Upper lobe of right lung (tissue), 1 donor: ENCODE measurements around the gene DEFB119. TPM values are rescaled to one million over a fixed set of nuclear protein-coding genes. Genes with fewer than 3 reads are reported as not detected.

Source experiments
- ATAC-seq: fragments of 200-7000 bp; cut with Tn5 transposase; one replicate; pipeline ENCODE4 v1.9.1; 2020; ENCODE audit warnings: mild to moderate bottlenecking, moderate library complexity
- DNase-seq: peaks from one replicate; pipeline ENCODE4 v3.0.0-alpha.2; 2020
- H3K27ac ChIP-seq: fragments of 200-600 bp; one replicate; pipeline ENCODE4 v1.8.0; 2022
- H3K27me3 ChIP-seq: fragments of 200-600 bp; one replicate; pipeline ENCODE4 v1.8.0; 2022; ENCODE audit warnings: mild to moderate bottlenecking
- H3K36me3 ChIP-seq: fragments of 200-600 bp; one replicate; pipeline ENCODE4 v1.8.0; 2022
- H3K4me1 ChIP-seq: fragments of 200-600 bp; one replicate; pipeline ENCODE4 v1.8.0; 2022
- H3K4me3 ChIP-seq: fragments of 200-600 bp; one replicate; pipeline ENCODE4 v1.8.0; 2022; ENCODE audit warnings: mild to moderate bottlenecking
- H3K9me3 ChIP-seq: fragments of 200-600 bp; one replicate; pipeline ENCODE4 v1.8.0; 2022
- intact Hi-C: fragments of 100-400 bp; cut with DNase I; formaldehyde crosslinking; loops from one replicate; pipeline ENCODE4 v1.11.0; 2022
- total RNA-seq: library from RNA; stranded (reverse); fragmentation: NEBNext Ultra II Directional; extraction: Animal tissue kit (Norgen Biotek cat#: 25700); gene quantifications from one replicate; pipeline ENCODE4 v1.2.1, GENCODE V29; 2021
- TF ChIP-seq, protein P1 (sequence below): fragments of 200-600 bp; IDR thresholded peaks from one replicate; pipeline ENCODE4 v1.8.0; 2022; ENCODE audit warnings: antibody characterized with exemption
- donor health status: DM: no; HTN: yes; CAD: no; lungs with severe emphysema.

Gene DEFB119
- total RNA-seq, 1 donor from 2014 or later: not detected

- Histone ChIP-seq H3K9me3 (no peaks in the 10 kb centered on the region), H3K4me1 (no peaks in the 10 kb centered on the region), H3K27me3 (no peaks in the 10 kb centered on the region), H3K27ac (no peak overlapping the region), H3K4me3 (no peak overlapping the region), H3K36me3 (no peaks in the 10 kb centered on the region)
- TF ChIP-seq, protein P1, sequence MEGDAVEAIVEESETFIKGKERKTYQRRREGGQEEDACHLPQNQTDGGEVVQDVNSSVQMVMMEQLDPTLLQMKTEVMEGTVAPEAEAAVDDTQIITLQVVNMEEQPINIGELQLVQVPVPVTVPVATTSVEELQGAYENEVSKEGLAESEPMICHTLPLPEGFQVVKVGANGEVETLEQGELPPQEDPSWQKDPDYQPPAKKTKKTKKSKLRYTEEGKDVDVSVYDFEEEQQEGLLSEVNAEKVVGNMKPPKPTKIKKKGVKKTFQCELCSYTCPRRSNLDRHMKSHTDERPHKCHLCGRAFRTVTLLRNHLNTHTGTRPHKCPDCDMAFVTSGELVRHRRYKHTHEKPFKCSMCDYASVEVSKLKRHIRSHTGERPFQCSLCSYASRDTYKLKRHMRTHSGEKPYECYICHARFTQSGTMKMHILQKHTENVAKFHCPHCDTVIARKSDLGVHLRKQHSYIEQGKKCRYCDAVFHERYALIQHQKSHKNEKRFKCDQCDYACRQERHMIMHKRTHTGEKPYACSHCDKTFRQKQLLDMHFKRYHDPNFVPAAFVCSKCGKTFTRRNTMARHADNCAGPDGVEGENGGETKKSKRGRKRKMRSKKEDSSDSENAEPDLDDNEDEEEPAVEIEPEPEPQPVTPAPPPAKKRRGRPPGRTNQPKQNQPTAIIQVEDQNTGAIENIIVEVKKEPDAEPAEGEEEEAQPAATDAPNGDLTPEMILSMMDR: no peak
- no peak for ATAC-seq
- DNase-seq: no peak
- intact Hi-C loops: no loop called here
Measured at GRCh38 chr20:31355981-31356380, 34.4 kb downstream of the DEFB119 start.

DNA sequence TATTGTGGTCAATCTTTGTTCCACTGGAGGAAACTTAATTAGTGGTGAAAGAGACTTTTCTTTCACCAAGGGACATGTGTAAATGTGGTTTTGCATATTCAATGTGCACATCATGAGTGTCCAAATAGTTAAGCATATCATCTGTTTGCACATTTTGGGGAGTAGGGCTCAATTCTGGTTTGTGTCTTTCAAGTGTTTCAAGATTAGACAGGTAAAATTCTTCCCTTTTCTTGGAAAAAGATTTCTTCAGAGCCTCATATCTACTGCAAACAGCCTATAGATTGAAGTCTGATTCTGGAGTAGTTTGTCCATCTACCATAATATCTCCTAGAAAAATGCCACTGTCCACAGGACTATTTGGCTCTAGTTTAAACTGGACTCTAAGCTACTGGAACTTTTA is 48.9 kb downstream of the DEFB119 start:
- TF ChIP-seq, protein P1: no peak
- intact Hi-C loops: no loop called here
- Histone ChIP-seq H3K4me3 (no peak overlapping the region), H3K27ac (no peak overlapping the region), H3K9me3 (no peaks in the 10 kb centered on the region), H3K4me1 (no peaks in the 10 kb centered on the region), H3K36me3 (no peaks in the 10 kb centered on the region), H3K27me3 (no peaks in the 10 kb centered on the region)
- ATAC-seq: no peak
- DNase-seq: no peak

GRCh38 chr20:31330893-31331292 is 59.5 kb downstream of the DEFB119 start:
- intact Hi-C loops: no loop called here

More at GRCh38 chr20:31330893-31331292, 59.5 kb downstream of the DEFB119 start:
- ATAC-seq (no peak), DNase-seq (no peak)
- no peak overlapping the region for H3K4me3 ChIP-seq
- no peak overlapping the region for H3K27ac ChIP-seq
- no peaks in the 10 kb centered on the region for H3K27me3 ChIP-seq
- H3K36me3 ChIP-seq: no peaks in the 10 kb centered on the region
- H3K9me3 ChIP-seq: peaks cover 9% of the 10 kb centered on the region
- TF ChIP-seq, protein P1: no peak
- no peaks in the 10 kb centered on the region for H3K4me1 ChIP-seq

Other genes starting within 250 kb of the DEFB119 start
- not detected for gene DEFB115, start 132.9 kb downstream of the DEFB119 start, total RNA-seq
- not detected for gene DEFB116, start 82.0 kb downstream of the DEFB119 start, total RNA-seq
- not detected for gene DEFB118, start 22.0 kb downstream of the DEFB119 start, total RNA-seq
- not detected for gene DEFB121, start 15.6 kb upstream of the DEFB119 start, total RNA-seq
- not detected for gene DEFB123, start 50.0 kb upstream of the DEFB119 start, total RNA-seq
- gene DEFB124, start 84.5 kb upstream of the DEFB119 start, total RNA-seq: not detected
- 4.0 TPM for gene REM1, start 84.7 kb upstream of the DEFB119 start, total RNA-seq
- 169 TPM for gene HM13, start 123.9 kb upstream of the DEFB119 start, total RNA-seq
- gene ID1, start 214.7 kb upstream of the DEFB119 start, total RNA-seq: 515 TPM
- 19.1 TPM for gene COX4I2, start 247.3 kb upstream of the DEFB119 start, total RNA-seq